ENCODE results near the gene ZNF329.
"Not testable (repeated sequence)": the region's sequence is repeated elsewhere in the genome, so short reads cannot be mapped to it uniquely, and the experiment has no call there.

DNA sequence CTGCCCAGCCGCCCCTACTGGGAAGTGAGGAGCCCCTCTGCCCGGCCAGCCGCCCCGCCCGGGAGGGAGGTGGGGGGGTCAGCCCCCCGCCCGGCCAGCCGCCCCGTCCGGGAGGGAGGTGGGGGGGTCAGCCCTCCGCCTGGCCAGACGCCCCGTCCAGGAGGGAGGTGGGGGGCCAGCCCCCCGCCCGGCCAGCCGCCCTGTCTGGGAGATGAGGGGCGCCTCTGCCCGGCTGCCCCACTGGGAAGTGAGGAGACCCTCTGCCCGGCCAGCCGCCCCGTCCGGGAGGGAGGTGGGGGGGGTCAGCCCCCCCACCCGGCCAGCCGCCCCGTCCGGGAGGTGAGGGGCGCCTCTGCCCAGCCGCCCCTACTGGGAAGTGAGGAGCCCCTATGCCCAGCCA is 3.1 kb downstream of the ZNF329 start:
- TF ChIP-seq, protein P1, sequence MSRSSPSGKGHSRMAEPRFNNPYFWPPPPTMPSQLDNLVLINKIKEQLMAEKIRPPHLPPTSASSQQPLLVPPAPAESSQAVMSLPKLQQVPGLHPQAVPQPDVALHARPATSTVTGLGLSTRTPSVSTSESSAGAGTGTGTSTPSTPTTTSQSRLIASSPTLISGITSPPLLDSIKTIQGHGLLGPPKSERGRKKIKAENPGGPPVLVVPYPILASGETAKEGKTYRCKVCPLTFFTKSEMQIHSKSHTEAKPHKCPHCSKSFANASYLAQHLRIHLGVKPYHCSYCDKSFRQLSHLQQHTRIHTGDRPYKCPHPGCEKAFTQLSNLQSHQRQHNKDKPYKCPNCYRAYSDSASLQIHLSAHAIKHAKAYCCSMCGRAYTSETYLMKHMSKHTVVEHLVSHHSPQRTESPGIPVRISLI (CRISPR knock-in tag; IDR thresholded peaks at IDR 0.05; ENCODE audit: borderline replicate concordance): not testable (repeated sequence)
- not testable (repeated sequence) for TF ChIP-seq JARID2 (CRISPR knock-in tag; IDR thresholded peaks at IDR 0.05; ENCODE audit: insufficient replicate concordance); KLF16 (CRISPR knock-in tag; IDR thresholded peaks at IDR 0.05); ZFP82 (CRISPR knock-in tag; IDR thresholded peaks at IDR 0.05; ENCODE audit: borderline replicate concordance); RAD51 (IDR thresholded peaks at IDR 0.05; ENCODE audit: borderline replicate concordance); ZNF709 (CRISPR knock-in tag; IDR thresholded peaks at IDR 0.05); EZH2 (conservative IDR thresholded peaks at IDR 0.05; ENCODE audit: low read depth, low read length); ZNF589 (CRISPR knock-in tag; conservative IDR thresholded peaks at IDR 0.05); JUNB (CRISPR knock-in tag; IDR thresholded peaks at IDR 0.05; ENCODE audit: borderline replicate concordance); TAF1 (CRISPR knock-in tag; IDR thresholded peaks at IDR 0.05)
- TF ChIP-seq, protein P2, sequence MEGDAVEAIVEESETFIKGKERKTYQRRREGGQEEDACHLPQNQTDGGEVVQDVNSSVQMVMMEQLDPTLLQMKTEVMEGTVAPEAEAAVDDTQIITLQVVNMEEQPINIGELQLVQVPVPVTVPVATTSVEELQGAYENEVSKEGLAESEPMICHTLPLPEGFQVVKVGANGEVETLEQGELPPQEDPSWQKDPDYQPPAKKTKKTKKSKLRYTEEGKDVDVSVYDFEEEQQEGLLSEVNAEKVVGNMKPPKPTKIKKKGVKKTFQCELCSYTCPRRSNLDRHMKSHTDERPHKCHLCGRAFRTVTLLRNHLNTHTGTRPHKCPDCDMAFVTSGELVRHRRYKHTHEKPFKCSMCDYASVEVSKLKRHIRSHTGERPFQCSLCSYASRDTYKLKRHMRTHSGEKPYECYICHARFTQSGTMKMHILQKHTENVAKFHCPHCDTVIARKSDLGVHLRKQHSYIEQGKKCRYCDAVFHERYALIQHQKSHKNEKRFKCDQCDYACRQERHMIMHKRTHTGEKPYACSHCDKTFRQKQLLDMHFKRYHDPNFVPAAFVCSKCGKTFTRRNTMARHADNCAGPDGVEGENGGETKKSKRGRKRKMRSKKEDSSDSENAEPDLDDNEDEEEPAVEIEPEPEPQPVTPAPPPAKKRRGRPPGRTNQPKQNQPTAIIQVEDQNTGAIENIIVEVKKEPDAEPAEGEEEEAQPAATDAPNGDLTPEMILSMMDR (CRISPR knock-in tag; IDR thresholded peaks at IDR 0.05): not testable (repeated sequence)
- TF ChIP-seq, protein P3, sequence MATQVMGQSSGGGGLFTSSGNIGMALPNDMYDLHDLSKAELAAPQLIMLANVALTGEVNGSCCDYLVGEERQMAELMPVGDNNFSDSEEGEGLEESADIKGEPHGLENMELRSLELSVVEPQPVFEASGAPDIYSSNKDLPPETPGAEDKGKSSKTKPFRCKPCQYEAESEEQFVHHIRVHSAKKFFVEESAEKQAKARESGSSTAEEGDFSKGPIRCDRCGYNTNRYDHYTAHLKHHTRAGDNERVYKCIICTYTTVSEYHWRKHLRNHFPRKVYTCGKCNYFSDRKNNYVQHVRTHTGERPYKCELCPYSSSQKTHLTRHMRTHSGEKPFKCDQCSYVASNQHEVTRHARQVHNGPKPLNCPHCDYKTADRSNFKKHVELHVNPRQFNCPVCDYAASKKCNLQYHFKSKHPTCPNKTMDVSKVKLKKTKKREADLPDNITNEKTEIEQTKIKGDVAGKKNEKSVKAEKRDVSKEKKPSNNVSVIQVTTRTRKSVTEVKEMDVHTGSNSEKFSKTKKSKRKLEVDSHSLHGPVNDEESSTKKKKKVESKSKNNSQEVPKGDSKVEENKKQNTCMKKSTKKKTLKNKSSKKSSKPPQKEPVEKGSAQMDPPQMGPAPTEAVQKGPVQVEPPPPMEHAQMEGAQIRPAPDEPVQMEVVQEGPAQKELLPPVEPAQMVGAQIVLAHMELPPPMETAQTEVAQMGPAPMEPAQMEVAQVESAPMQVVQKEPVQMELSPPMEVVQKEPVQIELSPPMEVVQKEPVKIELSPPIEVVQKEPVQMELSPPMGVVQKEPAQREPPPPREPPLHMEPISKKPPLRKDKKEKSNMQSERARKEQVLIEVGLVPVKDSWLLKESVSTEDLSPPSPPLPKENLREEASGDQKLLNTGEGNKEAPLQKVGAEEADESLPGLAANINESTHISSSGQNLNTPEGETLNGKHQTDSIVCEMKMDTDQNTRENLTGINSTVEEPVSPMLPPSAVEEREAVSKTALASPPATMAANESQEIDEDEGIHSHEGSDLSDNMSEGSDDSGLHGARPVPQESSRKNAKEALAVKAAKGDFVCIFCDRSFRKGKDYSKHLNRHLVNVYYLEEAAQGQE (IDR thresholded peaks at IDR 0.05; ENCODE audit: borderline replicate concordance in 1 of 2, low read depth in 1 of 2, low read length in 2 of 2): not testable (repeated sequence)
